GM18502 (cell line): ENCODE measurements around the gene TTC33.
A peak's percentile ranks its signal among the peaks of the same experiment; 100 is the strongest.
"Not testable (repeated sequence)": the region's sequence is repeated elsewhere in the genome, so short reads cannot be mapped to it uniquely, and the experiment has no call there.

Experiments used
- ATAC-seq: cut with Tn5 transposase; IDR thresholded peaks from one replicate; pipeline ENCODE4 v1.9.1; 2021; ENCODE audit warnings: mild to moderate bottlenecking; ENCODE audit not compliant: unreplicated experiment, poor library complexity

Gene TTC33, protein sequence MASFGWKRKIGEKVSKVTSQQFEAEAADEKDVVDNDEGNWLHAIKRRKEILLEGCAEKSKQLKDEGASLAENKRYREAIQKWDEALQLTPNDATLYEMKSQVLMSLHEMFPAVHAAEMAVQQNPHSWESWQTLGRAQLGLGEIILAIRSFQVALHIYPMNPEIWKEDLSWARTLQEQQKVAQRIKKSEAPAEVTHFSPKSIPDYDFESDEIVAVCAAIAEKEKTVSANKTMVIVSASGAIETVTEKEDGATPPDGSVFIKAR

DNA sequence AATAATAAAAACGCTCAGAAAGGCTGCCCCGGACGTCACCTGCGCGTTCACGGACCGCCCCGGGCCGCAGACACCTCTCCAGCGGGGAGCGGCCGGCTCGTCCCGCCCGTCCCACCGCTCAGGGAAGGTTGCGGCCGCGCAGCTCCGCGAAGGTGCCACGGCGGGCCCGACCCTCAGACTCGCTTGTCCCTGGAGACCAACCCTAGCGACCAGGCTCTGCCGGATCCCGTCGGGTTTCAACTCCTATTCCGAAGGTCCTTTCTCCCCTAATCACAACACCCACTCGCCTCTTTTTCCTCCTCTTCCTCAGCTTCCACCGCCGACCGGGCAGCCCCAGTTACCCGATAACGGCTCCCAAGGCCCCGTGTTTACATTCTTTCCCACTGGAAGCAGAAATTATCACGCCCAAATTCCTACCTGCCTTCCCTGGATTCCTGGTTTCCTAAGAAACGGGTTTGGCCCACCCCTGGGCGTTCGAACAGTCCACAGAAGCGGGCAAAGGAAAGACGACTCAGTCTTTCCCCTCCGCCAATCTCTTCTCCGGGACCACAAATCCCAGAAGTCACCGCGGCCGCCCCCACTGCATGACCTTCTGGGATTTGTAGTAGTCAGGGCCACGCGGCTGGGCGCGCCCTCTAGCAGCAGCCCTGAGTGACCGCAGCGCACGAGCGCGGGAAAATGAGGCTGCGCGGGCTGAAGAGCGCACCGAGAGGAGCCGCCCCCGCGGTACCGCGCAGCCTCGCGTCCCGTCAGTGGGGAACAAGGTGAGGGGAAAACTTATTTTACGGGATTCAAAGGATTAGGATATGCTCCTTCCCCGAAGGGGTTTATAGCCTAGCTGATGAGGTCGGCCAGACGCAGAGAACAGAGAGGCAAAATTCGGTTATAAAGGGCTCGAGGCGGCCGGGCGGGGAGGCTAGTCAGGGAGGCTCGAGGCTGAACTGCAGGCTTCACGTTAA, at the start of gene TTC33:
TSS of gene TTC33 (minus strand) at position 555 of the 959 bp plus-strand sequence. CDS start 8,943 bp downstream, outside the sequence.
- ATAC-seq, result peak; percentile 87

DNA sequence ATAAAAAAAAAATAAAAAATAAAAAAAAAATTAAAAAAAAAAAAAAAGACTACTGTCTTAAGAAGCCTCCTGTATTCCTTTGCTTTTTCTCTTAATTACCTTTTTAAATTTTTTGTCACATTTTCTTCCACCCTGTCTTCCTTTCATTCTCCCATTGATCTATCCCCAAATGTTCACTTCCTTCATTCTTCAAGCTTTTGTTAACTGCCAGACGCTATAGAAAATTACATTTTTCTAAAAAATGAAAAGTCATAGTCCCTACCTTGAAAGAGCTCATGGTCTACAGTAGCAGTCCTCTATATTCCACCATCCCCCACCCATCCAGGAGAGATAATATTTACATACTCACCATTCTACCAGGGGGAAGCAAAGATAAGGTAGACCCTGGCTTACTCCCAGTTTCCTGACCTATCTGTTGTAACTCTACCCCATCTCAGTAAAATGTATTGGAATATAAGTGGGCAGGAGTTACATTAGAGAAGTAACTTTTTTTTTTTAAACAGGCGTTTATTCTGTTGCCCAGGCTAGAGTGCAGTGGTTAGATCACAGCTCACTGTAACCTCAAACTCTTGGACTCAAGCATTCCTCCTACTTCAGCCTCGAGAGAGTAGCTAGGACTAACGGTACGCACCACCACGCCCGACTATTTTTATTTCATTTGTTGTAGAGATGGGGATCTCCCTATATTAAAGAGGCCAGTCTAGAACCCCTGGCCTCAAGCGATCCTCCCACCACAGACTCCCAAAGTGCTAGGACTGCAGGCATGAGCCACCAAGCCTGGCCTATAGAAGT, 46.2 kb upstream of the TTC33 start:
- ATAC-seq, result no peak

DNA sequence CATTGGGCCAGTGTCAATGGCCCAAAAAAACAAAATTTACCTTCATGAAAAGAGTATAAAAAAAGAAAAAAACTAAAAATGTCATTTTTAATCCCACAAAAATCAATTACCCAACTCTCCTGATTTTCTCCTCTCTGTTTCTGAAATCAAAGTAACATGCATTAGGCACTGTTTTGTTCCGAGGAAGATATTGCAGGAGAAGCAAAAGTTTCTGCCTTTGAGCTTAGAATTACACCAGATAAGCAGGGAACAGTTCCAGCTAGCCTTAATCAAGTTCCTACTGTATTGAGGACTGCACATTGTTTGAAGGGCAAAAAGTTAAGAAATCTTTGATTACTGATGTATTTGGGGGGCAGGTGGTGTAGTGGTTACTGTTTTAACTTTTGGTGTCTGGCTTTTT, 43.5 kb upstream of the TTC33 start:
- no peak for ATAC-seq

DNA sequence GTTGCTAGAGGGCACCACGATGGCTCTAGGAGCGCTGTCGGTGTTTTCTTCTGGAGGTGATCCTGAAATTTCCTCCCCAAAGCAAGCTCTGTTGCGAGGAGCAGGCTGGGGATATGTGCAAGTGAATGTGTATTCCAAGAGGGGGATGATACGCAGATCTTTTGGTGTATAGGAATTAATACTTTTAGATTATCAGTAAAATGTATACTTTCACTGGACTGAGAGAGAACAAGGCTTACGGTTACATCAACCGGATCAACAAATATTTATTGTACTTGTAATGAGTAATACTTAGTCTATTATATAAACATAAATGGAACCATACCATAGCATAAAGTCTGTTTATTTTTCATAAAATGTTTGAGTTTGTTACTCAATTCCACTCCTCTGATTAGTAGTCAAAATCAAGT, 43.0 kb upstream of the TTC33 start:
- no peak for ATAC-seq

DNA sequence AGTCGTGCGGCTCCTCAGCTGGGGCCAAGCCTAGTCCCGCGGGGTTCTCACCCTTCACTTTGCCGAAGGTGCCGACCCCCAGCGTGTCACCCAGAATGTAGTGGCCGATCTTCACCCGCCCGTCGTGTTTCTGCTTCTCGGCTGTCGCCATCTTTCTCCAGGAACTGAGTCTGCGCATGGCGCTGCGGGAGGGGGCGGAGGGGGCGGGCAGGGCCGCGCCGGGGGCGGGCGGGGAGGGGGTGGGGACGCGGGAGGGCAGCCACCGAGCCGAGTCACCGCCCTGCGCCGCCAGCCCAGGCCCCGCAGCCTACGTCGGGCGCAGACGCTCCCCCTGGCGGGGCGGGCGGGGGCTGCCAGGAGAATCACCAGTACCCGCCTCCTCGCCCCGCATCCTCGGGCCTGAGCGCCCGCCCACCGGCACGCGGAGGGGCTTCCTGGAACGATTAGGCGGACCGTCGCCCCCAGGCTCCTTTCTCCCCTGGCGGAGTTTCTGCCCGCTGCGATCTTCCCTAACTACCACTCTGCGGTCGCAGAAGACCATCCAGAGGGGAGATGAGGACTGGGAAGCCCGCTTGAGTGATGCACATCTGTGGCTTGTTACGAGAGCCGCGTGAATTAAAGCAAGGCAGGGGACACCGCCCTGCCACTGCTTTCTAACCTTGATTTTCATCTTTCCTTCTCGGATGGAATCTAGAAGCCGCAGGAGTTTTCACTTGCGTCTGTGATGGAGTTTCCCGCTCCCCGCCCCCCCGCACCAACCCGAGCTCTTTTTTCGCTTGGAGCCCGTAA, 42.4 kb upstream of the TTC33 start, which contains the start of gene PRKAA1:
TSS of gene PRKAA1 (minus strand) at position 363 of the 789 bp plus-strand sequence. CDS start at position 178, 185 bp downstream.
- peak; percentile 97 for ATAC-seq

DNA sequence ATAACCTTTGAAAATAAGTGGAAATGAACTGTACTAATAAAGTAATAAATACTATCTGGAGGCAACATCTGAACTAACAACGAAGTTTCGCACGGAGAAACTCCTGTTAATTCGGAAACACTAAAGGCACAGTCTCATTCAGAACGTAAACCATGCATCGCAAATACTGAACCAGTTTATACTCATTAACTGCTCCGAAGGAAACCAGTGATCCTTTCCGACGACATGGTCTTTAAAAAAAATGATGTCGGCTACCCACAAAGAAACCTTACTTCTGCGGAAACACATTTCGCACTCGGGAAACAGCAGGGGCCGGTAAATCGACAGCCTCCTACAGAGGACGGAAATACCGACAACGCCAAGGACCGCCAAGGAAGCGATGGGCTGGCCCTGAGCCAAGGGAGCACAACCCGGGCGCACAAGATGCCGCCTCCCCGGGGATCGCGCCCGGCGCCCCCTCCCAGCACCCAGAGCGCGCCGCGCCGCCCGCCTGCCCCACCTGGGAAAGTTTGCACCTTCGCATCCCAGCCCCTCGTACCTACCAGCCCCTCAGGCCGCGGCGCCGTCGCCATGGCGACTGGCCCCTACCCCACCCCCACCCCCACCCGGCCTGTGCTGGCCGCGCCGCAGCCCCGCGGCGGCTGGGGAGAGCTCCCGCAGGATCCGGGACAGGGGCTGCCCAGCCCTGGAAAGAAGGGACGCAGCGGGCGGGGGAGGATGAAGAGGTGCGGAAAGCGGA, 41.7 kb upstream of the TTC33 start:
- ATAC-seq, result peak; percentile 43

DNA sequence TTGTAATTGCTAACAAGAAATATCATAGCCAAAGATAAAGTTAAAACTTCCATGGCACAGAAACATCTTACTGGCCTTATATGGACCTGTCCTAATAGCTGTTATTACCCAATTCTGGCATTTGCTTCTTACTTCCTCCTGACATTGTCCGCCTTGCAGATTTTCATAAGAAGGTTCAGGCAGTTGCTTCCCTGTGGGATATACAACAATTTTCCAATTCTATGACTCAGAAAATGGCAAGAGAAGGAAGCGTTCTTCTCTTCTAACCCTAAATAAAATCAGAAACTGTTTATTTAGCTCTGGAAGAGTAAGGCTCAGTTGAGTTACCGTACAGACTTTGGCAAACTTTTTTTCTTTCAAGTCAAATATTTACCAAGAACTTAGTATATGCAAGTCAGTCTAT, 40.7 kb upstream of the TTC33 start:
- ATAC-seq, result no peak

GRCh38 chr5:40794877-40795276, 39.1 kb upstream of the TTC33 start:
- not testable (repeated sequence) for ATAC-seq

- ATAC-seq, result not testable (repeated sequence)
Measured at GRCh38 chr5:40794340-40794739, 38.6 kb upstream of the TTC33 start.

- ATAC-seq, result not testable (repeated sequence)
Measured at GRCh38 chr5:40792691-40793090, 36.9 kb upstream of the TTC33 start.

GRCh38 chr5:40791715-40792139, 36.0 kb upstream of the TTC33 start:
- no peak for ATAC-seq

DNA sequence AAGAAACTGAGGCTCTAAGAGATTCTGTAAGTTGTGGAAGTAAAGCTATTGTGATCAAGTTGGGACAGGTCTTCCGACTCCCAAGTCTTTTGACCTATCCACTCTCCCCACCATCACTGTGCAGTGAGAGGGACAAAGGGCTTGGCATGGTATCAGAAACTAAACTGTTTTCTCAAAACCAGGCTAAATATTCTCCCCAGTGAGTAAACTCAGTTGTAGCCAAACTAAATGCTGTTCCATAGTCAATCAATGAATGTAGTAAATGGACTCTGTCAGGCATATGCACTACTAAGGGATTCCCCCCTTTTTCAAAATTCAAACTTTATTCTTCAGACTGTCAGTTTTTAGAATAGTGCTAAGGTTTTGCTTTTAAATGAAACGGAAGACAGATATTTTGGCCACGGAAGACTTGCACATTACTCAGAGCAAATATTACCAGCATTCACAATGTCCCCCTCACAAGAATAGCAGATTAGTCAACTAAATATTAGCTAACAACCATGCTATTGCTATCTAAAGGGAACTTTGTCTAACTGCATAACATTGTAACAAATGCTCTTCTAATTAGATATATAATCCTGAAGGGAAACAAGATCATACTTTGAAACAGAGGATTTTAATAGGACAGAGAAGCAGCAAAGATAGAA, 35.3 kb upstream of the TTC33 start:
- ATAC-seq, result no peak

DNA sequence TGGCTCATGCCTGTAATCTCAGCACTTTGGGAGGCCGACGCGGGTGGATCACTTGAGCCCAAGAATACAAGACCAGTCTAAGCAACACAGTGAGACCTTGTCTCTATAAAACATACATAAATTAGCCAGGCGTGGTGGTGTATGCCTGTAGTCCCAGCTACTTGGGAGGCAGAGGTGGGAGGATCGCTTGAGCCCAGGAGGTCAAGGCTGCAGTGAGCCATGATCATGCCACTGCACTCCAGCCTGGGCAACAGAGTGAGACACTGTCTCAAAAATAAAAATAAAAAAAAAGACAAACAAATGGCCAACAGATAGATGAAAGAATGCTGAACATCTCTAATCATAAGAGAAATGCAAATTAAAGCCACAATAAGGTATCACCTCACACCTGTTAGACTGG, 33.2 kb upstream of the TTC33 start:
- not testable (repeated sequence) for ATAC-seq

DNA sequence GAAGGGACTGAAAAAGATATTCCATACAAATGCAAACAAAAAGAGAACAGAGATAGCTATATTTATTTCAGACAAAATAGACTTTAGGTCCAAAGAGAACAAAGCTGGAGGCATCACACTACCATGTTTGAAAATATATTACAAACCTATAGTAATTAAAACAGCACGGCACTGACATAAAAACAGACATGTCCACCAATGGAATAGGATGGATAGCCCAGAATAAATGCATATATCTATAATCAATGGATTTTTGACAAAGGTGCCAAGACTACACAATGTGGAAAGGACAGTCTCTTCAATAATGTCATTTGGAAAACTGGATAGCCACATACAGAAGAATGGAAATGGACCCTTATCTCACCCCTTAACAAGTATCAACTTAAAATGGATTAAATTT, 32.2 kb upstream of the TTC33 start:
- ATAC-seq, result no peak

DNA sequence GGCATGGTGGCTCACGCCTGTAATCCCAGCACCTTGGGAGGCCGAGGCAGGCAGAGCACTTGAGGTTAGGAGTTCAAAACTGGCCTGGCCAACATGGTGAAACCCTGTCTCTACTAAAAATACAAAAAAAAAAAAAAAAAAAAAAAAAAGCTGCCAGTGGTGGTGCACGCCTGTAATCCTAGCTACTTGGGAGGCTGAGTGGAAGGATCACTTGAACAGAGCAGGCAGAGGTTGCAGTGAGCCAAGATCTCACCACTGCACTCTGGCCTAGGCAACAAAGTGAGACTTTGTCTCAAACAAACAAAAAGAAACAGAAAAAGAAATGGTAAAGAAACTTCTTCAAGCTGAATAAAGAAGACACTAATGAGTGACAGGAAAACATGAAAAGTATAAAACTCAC, 30.9 kb upstream of the TTC33 start:
- not testable (repeated sequence) for ATAC-seq

GRCh38 chr5:40784916-40785315, 29.2 kb upstream of the TTC33 start:
- no peak for ATAC-seq

DNA sequence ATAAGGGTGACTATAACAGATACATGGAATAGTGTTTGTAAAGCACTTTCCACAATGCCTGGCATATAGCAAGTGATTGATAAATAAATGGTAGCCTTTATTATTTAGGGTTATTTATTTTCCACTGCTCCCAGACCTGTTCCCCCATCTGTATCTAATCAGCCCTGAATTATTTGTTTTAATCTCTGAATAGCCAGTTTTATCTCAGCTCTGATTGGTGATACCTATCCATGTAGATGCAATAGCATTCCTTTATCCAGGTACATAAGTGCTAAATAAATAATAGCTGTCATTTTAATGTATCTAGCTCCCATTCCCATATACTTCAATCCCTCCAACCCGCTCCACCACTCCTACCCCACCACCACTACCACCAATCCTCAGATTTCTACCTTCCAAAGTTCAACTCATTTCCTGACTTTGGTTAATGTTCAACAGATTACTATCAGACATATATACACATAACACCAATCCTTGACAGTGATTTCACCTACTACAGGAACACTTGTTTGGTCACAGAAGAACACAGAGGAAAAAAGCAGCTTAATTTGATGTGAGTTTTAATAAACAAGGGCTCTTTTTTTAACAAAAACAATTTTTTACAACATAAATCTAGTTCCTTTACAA, 28.4 kb upstream of the TTC33 start:
- no peak for ATAC-seq

DNA sequence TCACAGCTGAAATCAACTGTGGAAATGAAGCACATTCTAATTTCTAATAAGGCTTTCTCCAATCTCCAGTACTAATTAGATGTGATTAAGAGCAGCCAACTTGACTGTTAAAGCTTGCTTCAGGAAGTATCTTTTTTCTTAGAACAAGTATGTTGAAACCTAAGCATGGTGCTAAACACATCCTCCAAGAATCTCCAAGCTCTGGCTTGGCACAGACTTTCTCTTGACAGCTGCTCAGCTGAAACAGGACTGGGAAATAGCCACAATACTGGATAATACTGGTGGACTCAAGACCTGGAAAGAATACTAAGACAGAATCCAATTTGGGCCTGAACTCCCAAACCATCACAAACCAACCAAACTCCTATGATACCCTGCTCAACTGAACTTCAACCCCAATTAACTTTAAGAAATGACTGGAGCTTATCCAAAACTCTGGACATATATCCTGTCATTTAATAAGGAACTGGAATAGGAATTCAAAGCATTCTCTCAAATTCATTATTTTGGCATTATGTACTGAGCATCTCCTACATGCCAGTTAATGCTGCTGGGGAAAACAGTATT, 26.2 kb upstream of the TTC33 start:
- ATAC-seq, result no peak
